GM18873 (cell line): Measurements from ENCODE around the gene CCDC74B.
"Not testable (repeated sequence)": the region's sequence is repeated elsewhere in the genome, so short reads cannot be mapped to it uniquely, and the experiment has no call there.

Experiments used
- ATAC-seq: cut with Tn5 transposase; IDR thresholded peaks from one replicate; pipeline ENCODE4 v1.9.1; 2021; ENCODE audit warnings: mild to moderate bottlenecking, moderate library complexity, moderate number of reproducible peaks; ENCODE audit not compliant: unreplicated experiment, low FRiP score

Gene CCDC74B

DNA sequence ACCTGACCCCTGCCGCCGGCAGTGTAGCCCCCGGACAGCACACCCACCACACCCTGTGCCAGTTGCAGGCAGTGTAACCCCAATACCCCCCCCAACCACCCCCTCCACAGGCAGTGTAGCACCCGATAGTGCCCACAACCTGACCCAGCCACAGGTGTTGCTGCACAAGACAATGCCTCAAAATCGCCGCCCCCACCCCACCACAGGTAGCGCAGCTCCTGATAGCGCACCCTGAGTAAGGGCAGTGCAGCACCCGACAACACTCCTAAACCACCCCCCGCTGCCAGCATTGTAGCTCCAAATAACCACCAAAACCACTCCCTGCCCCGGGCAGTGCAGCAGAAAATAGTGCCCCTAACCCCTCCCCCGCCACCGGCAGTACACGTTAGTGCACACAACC, 16.4 kb downstream of the CCDC74B start:
- not testable (repeated sequence) for ATAC-seq

DNA sequence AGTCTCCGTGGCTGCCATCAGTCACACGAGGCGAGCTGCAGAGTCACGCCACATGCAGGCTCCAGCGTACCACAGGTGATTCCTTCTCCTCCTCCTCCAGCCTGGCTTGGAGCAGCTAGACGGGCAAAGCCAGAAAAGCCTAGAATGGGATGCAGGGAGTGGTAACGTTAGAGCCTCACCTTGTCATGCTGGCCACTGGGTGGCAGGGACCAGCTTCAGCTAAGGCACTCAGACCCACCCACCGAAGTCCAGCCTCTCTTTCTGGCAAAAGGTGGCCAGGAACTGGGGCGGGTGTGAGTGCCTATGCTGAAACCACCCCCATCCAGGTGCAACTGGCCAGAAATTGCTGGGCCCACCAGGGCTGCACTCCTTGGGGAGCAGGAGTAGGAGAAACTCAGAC, 17.2 kb downstream of the CCDC74B start:
- not testable (repeated sequence) for ATAC-seq

DNA sequence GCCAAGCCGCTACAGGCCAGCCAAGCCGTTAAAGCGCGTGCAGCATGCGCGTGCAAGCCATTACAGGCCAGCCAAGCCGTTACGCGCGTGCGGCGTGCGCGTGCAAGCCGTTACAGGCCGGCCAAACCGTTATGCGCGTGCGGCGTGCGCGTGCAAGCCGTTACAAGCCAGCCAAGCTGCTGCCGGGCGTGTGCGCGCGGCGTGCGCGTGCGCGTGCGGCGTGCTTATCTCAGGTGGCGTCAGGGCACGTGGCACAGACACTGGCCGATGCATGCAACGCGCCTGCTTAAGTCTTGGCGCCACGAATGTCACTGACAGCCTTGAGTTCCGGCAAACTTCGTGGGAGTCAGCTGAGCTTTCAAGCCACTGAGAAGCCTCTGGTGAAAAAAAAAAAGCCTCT, 24.0 kb downstream of the CCDC74B start:
- ATAC-seq: not testable (repeated sequence)

DNA sequence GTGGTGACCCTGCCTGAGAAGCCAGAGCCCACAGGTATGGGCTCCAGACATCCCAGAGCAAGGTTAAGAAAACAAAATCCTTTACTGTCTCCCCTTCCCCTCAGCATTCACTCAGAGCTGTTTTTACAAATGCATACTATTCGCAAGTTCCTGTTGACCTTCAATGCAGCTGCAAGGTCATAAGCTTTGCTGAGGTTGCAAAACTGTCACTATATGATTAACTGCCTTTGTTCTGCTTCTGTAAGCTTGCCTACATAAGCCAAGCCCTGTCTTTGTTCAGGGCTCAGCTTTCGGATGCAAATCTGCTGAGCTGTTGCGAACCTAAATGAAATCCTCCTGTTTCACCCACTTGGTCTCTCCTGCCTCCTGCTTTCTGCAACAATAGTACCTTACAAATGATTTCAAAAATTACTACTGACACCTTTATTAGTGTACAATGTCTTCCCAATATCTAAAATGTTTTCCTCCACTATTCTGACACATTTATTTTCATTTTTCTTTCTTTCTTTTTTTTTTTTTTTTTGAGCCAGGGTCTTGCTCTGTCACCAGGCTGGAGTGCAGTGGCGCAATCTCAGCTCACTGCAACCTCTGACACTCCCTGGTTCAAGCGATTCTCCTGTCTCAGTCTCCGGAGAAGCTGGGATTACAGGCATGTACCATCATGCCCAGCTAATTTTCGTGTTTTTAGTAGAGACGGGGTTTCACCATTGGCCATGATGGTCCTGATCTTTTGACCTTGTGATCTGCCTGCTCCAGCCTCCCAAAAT, 42.1 kb downstream of the CCDC74B start:
- ATAC-seq: not testable (repeated sequence)
